GM18867 (cell line): ENCODE data around the gene NCS1.

Experiments used
- ATAC-seq: cut with Tn5 transposase; IDR thresholded peaks from one replicate; pipeline ENCODE4 v1.9.1; 2021; ENCODE audit warnings: mild to moderate bottlenecking, moderate library complexity; ENCODE audit not compliant: unreplicated experiment

The NCS1 gene

GRCh38 chr9:130147198-130147597, 25.0 kb upstream of the NCS1 start:
- ATAC-seq, result no peak

- ATAC-seq, result no peak
Measured at GRCh38 chr9:130147910-130148309, 24.3 kb upstream of the NCS1 start.

- ATAC-seq, result no peak
Measured at GRCh38 chr9:130149031-130149430, 23.2 kb upstream of the NCS1 start.

GRCh38 chr9:130149654-130150286, 22.4 kb upstream of the NCS1 start:
- ATAC-seq, result no peak

GRCh38 chr9:130150779-130151382, 21.3 kb upstream of the NCS1 start:
- no peak for ATAC-seq

- no peak for ATAC-seq
Measured at GRCh38 chr9:130154816-130155215, 17.4 kb upstream of the NCS1 start.

- ATAC-seq, result no peak
Measured at GRCh38 chr9:130155647-130156046, 16.6 kb upstream of the NCS1 start.

GRCh38 chr9:130156672-130157071, 15.5 kb upstream of the NCS1 start:
- no peak for ATAC-seq

GRCh38 chr9:130157079-130157478, 15.1 kb upstream of the NCS1 start:
- ATAC-seq, result no peak

GRCh38 chr9:130158001-130158400, 14.2 kb upstream of the NCS1 start:
- ATAC-seq, result no peak

GRCh38 chr9:130159057-130159456, 13.1 kb upstream of the NCS1 start:
- no peak for ATAC-seq

- ATAC-seq, result no peak
Measured at GRCh38 chr9:130159915-130160670, 12.1 kb upstream of the NCS1 start.

- no peak for ATAC-seq
Measured at GRCh38 chr9:130160862-130161470, 11.2 kb upstream of the NCS1 start.

- no peak for ATAC-seq
Measured at GRCh38 chr9:130165579-130165978, 6.6 kb upstream of the NCS1 start.

- ATAC-seq, result no peak
Measured at GRCh38 chr9:130166399-130166798, 5.8 kb upstream of the NCS1 start.

GRCh38 chr9:130167927-130168326, 4.3 kb upstream of the NCS1 start:
- ATAC-seq, result no peak

GRCh38 chr9:130171226-130172148, 717 bp upstream of the NCS1 start:
- ATAC-seq, result no peak

GRCh38 chr9:130172858-130173665, 858 bp downstream of the NCS1 start:
- no peak for ATAC-seq

- ATAC-seq, result no peak
Measured at GRCh38 chr9:130173666-130173983, 1.4 kb downstream of the NCS1 start.

GRCh38 chr9:130174025-130174424, 1.8 kb downstream of the NCS1 start:
- ATAC-seq, result no peak
